B cell (primary cell): Measurements from ENCODE around the gene CFAP53. TPM values are rescaled to one million over a fixed set of nuclear protein-coding genes. Genes with fewer than 3 reads are reported as not detected.

ENCODE experiments used
- ATAC-seq: fragments of 200-7000 bp; cut with Tn5 transposase; one replicate; pipeline ENCODE4 v1.10.0; 2021; ENCODE audit warnings: low read depth, mild to moderate bottlenecking, moderate number of reproducible peaks, moderate library complexity
- CTCF ChIA-PET: fragments of 350-600 bp; sonication (Branson Sonifier 250); formaldehyde crosslinking; loops from one replicate; lab custom pipeline; 2021; ENCODE audit warnings: antibody characterized with exemption, inconsistent platforms; lab: Charles Lee
- POLR2A ChIA-PET: fragments of 350-600 bp; sonication (Branson Sonifier 250); formaldehyde crosslinking; loops from one replicate; lab custom pipeline; 2021; ENCODE audit warnings: antibody characterized with exemption; lab: Charles Lee
- DNase-seq: peaks from one replicate; pipeline ENCODE4 v3.0.0; 2013
- H2AFZ ChIP-seq: 2 replicates; pipeline ENCODE4 v1.6.1; 2012; ENCODE audit warnings: mild to moderate bottlenecking, low read depth, low read length; ENCODE audit not compliant: insufficient read depth, poor library complexity, severe bottlenecking
- H3K27ac ChIP-seq, 2 donors: 1 replicate in 1 of 2; 2 replicates in 1 of 2; pipeline ENCODE4 v1.5.1; 2012 to 2013; ENCODE audit warnings: low read length in 2 of 2, mild to moderate bottlenecking in 2 of 2, moderate library complexity in 1 of 2
- H3K27me3 ChIP-seq, 4 experiments: fragments of 200-600 bp in 1 of 4; sonication (generic) in 1 of 4; replicated peaks in 1 of 4; 1 replicate in 2 of 4; 2 replicates in 2 of 4; pipeline versions ENCODE4 v1.6.1 to v1.7.0; 2013 to 2016; ENCODE audit warnings: low read length in 3 of 4, mild to moderate bottlenecking in 2 of 4, mixed read lengths in 1 of 4, moderate library complexity in 1 of 4; ENCODE audit not compliant: insufficient read depth in 4 of 4, control insufficient read depth in 3 of 4; ENCODE audit errors: control extremely low read depth in 1 of 4
- H3K36me3 ChIP-seq, 2 experiments: replicated peaks in 1 of 2; 1 replicate in 1 of 2; 2 replicates in 1 of 2; pipeline versions ENCODE4 v1.6.1 to v1.7.1; 2013; ENCODE audit warnings: low read length in 1 of 2; ENCODE audit not compliant: insufficient read depth in 2 of 2, control insufficient read depth in 1 of 2; ENCODE audit errors: control extremely low read depth in 1 of 2, extremely low read depth in 1 of 2
- H3K4me1 ChIP-seq, 2 donors: fragments of 200-600 bp in 1 of 2; sonication (generic) in 1 of 2; 1 replicate in 1 of 2; 2 replicates in 1 of 2; pipeline versions ENCODE4 v1.5.1 to v1.6.1; 2013 to 2017; ENCODE audit warnings: low read length in 2 of 2; ENCODE audit not compliant: control insufficient read depth in 2 of 2, insufficient read depth in 2 of 2
- H3K4me2 ChIP-seq: replicated peaks from 2 replicates; pipeline ENCODE3; 2012; ENCODE audit warnings: mild to moderate bottlenecking, low read depth, low read length; ENCODE audit not compliant: poor library complexity, severe bottlenecking
- H3K4me3 ChIP-seq, 5 experiments: fragments of 200-600 bp in 1 of 5; sonication (generic) in 1 of 5; 1 replicate in 3 of 5; 2 replicates in 2 of 5; pipeline versions ENCODE4 v1.5.1 to v1.7.0; 2011 to 2016; ENCODE audit warnings: low read length in 4 of 5, mild to moderate bottlenecking in 4 of 5, low read depth in 2 of 5, control low read depth in 1 of 5, moderate library complexity in 1 of 5; ENCODE audit not compliant: insufficient read depth in 1 of 5; ENCODE audit errors: control extremely low read depth in 1 of 5, extremely low read depth in 1 of 5
- H3K79me2 ChIP-seq: fragments of 200-600 bp; sonication (generic); one replicate; pipeline ENCODE4 v1.6.0; 2016; ENCODE audit warnings: low read length; ENCODE audit not compliant: control insufficient read depth, insufficient read depth
- H3K9ac ChIP-seq: fragments of 200-600 bp; sonication (generic); 2 replicates; pipeline ENCODE4 v1.6.1; 2017; ENCODE audit warnings: mild to moderate bottlenecking, low read length, moderate library complexity
- H3K9me3 ChIP-seq, 3 donors: one replicate each; pipeline versions ENCODE4 v1.6.1 to v1.7.1; 2013; ENCODE audit warnings: low read length in 2 of 3; ENCODE audit not compliant: control insufficient read depth in 2 of 3, insufficient read depth in 1 of 3; ENCODE audit errors: control extremely low read depth in 1 of 3
- H4K20me1 ChIP-seq: 2 replicates; pipeline ENCODE4 v1.6.0; 2012; ENCODE audit warnings: mild to moderate bottlenecking, low read length; ENCODE audit not compliant: insufficient read depth, control insufficient read depth, poor library complexity, severe bottlenecking
- H3K27ac Mint-ChIP-seq: one replicate; pipeline ENCODE4 v1.8.0; 2021; ENCODE audit warnings: mixed read lengths
- H3K27me3 Mint-ChIP-seq: one replicate; pipeline ENCODE4 v1.8.0; 2021; ENCODE audit warnings: mixed read lengths
- H3K4me1 Mint-ChIP-seq: one replicate; pipeline ENCODE4 v1.8.0; 2021; ENCODE audit warnings: mixed read lengths
- H3K4me3 Mint-ChIP-seq: one replicate; pipeline ENCODE4 v1.8.0; 2021; ENCODE audit warnings: mixed read lengths
- H3K9me3 Mint-ChIP-seq: one replicate; pipeline ENCODE4 v1.8.0; 2022; ENCODE audit warnings: mixed read lengths; ENCODE audit not compliant: insufficient read depth
- EZH2 ChIP-seq: IDR thresholded peaks from 2 replicates; pipeline ENCODE4 v1.6.1; 2012; ENCODE audit warnings: borderline replicate concordance, low read depth, mild to moderate bottlenecking, moderate library complexity, low read length; ENCODE audit not compliant: insufficient read depth, poor library complexity, severe bottlenecking
- WGBS: methylation state at CpG from one replicate; pipeline ENCODE4 v1.1.5; 2013; ENCODE audit warnings: missing lambda C conversion rate; ENCODE audit not compliant: insufficient coverage; 5-methylcytosine and 5-hydroxymethylcytosine counted together
- intact Hi-C: fragments of 100-400 bp; cut with micrococcal nuclease; formaldehyde crosslinking; loops from one replicate; pipeline ENCODE4 v1.10.0; 2022
- polyA plus RNA-seq: library from polyadenylated mRNA; depleted of rRNA; stranded (reverse); fragments of >200 nt; gene quantifications from 2 replicates; pipeline ENCODE4 v1.2.3, GENCODE V29; 2012
- total RNA-seq, 2 donors: library from RNA; stranded (reverse); fragments of 120-200 nt in 1 of 2; gene quantifications; 1 replicate in 1 of 2; 2 replicates in 1 of 2; pipeline versions ENCODE4 v1.2.3 to v1.2.4, GENCODE V29; 2013 to 2022
- TF ChIP-seq, protein P1 (sequence below): fragments of 200-600 bp; IDR thresholded peaks from one replicate; pipeline ENCODE4 v1.8.0; 2022; ENCODE audit warnings: antibody characterized with exemption, mild to moderate bottlenecking

The CFAP53 gene
- total and polyA plus RNA-seq, 2 donors (not counting 1 experiment from before 2014, with no cell fraction given) = 0.04 to 0.79 TPM

DNA sequence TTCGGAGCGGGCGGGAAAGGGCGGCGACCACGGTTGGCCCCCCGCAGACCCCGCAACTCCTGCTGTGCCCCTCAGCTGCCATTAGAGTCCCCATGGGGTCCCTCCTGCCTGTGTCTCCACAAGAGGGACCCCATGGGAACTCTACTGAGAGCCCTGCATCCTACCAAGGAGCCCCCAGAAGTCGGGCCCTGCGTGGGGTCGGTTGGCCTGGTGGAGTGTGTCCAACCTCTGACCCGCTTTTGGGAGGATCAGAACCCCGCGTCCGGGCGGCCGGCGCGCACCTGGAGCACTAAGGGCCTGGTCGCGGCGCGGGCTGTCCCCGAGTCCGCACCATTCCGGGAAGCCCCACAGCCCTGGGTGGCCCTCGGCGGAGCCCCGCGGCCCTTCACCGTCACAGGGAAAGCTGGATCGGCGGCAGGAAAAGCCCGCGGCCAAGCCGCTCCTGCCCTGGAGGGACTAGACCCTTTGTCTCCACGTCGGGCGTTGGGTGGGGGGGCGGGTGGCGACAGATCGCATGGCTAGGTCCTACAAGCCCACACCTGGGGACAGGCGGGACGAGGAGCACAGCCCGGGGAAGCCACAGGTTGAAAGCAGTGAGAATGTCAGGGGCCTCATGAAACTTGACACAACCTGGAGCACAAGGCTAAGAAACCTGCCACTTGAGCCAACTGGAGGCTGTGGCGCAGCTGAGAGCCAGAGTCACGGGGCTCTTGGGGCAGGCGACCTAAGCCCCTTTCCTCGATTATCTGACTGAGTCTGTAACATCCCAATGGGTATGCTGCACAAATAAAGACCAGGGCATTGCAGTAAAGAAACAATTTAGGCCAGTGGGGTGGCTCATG, 32.4 kb upstream of the CFAP53 start:
- POLR2A ChIA-PET = interaction anchor here (0.8 to 1.2 kb wide), 2 partner anchors 17 to 812 kb away, joined by 3 to 5 read pairs; partner anchors contain the start of genes C18orf32 and MBD1
- TF ChIP-seq, protein P1, sequence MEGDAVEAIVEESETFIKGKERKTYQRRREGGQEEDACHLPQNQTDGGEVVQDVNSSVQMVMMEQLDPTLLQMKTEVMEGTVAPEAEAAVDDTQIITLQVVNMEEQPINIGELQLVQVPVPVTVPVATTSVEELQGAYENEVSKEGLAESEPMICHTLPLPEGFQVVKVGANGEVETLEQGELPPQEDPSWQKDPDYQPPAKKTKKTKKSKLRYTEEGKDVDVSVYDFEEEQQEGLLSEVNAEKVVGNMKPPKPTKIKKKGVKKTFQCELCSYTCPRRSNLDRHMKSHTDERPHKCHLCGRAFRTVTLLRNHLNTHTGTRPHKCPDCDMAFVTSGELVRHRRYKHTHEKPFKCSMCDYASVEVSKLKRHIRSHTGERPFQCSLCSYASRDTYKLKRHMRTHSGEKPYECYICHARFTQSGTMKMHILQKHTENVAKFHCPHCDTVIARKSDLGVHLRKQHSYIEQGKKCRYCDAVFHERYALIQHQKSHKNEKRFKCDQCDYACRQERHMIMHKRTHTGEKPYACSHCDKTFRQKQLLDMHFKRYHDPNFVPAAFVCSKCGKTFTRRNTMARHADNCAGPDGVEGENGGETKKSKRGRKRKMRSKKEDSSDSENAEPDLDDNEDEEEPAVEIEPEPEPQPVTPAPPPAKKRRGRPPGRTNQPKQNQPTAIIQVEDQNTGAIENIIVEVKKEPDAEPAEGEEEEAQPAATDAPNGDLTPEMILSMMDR = no peak
- TF ChIP-seq EZH2 = no peak
- Mint-ChIP-seq H3K4me3 (peak overlapping the region; percentile 88), H3K27me3 (peaks cover 7% of the 10 kb centered on the region), H3K27ac (no peak overlapping the region), H3K4me1 (peaks cover 13% of the 10 kb centered on the region), H3K9me3 (peaks cover 2% of the 10 kb centered on the region)
- Histone ChIP-seq H4K20me1 (no peaks in the 10 kb centered on the region), H3K27ac (no peak overlapping the region), H3K36me3 (no peaks in the 10 kb centered on the region), H2AFZ (peak overlapping the region; percentile 77), H3K4me1 (peaks cover 13 to 14% of the 10 kb centered on the region in 2 donors), H3K4me3 (peak overlapping the region in 4 of 5 experiments; percentile 31 to 50 (median 44)), H3K27me3 (peaks cover 0 to 8% (median 2%) of the 10 kb centered on the region in 4 experiments), H3K9me3 (peaks cover 0 to 6% (median 0%) of the 10 kb centered on the region in 3 donors), H3K79me2 (no peaks in the 10 kb centered on the region), H3K9ac (peak overlapping the region; percentile 54), H3K4me2 (peak overlapping the region; percentile 83)
- CTCF ChIA-PET = interaction anchor here (0.8 to 2.0 kb wide), 6 partner anchors 9 to 59 kb away, joined by 3 to 12 read pairs (median 4); partner anchors contain the start of gene MBD1
- peak; percentile 18 for DNase-seq
- 37% methylated on average over 48 of the region's 49 CpGs for WGBS
- ATAC-seq = peak; percentile 7
- intact Hi-C loops = loop anchor here (1.0 to 2.0 kb wide), 5 partner anchors 9 to 58 kb away; no protein-coding TSS in a partner anchor
